OCI-LY7 (cell line): ENCODE results near the gene GNL2. TPM values are rescaled to one million over a fixed set of nuclear protein-coding genes. Genes with fewer than 3 reads are reported as not detected.

Experiments used
- BruUV-seq: library from RNA; stranded (reverse); fragments of 400-500 nt; replicated peaks from 2 replicates; lab custom pipeline; 2021; lab: Mats Ljungman, UMichigan
- CTCF ChIA-PET: fragments of 300-600 bp; sonication (Branson Sonifier 250); formaldehyde crosslinking; loops from one replicate; lab custom pipeline; 2022; ENCODE audit warnings: antibody characterized with exemption; ENCODE audit not compliant: unreplicated experiment; lab: Charles Lee
- POLR2A ChIA-PET: fragments of 300-600 bp; sonication (Branson Sonifier 250); formaldehyde crosslinking; loops from one replicate; lab custom pipeline; 2022; ENCODE audit warnings: antibody characterized with exemption; lab: Charles Lee
- DNase-seq: peaks from one replicate; pipeline ENCODE4 v3.0.0-alpha.2; 2015; ENCODE audit warnings: low spot score
- H2AFZ ChIP-seq: fragments of 200-600 bp; sonication (generic), shearing (Covaris generic); 2 replicates; pipeline ENCODE4 v1.6.1; 2014; ENCODE audit warnings: mild to moderate bottlenecking, antibody characterized with exemption, low read length, moderate library complexity
- H3K27ac ChIP-seq: fragments of 200-600 bp; sonication (generic); 2 replicates; pipeline ENCODE4 v1.5.1; 2014; ENCODE audit warnings: mixed run types, low read depth, mild to moderate bottlenecking, moderate library complexity, low read length, inconsistent platforms; ENCODE audit not compliant: poor library complexity, severe bottlenecking
- H3K36me3 ChIP-seq: fragments of 200-600 bp; sonication (generic); 2 replicates; pipeline ENCODE4 v1.6.1; 2014; ENCODE audit warnings: mild to moderate bottlenecking, antibody characterized with exemption, low read length, moderate library complexity, mixed read lengths; ENCODE audit not compliant: insufficient read depth
- H3K4me1 ChIP-seq: fragments of 200-600 bp; sonication (generic); 2 replicates; pipeline ENCODE4 v1.5.1; 2014; ENCODE audit warnings: mild to moderate bottlenecking, low read length; ENCODE audit not compliant: insufficient read depth, poor library complexity, severe bottlenecking
- H3K4me2 ChIP-seq: fragments of 200-600 bp; sonication (generic); 2 replicates; pipeline ENCODE4 v1.6.1; 2014; ENCODE audit warnings: mild to moderate bottlenecking, low read length
- H3K4me3 ChIP-seq: fragments of 200-600 bp; sonication (generic); 2 replicates; pipeline ENCODE4 v1.5.1; 2014; ENCODE audit warnings: mild to moderate bottlenecking, low read depth, low read length; ENCODE audit not compliant: poor library complexity, severe bottlenecking
- H3K79me2 ChIP-seq: fragments of 200-600 bp; sonication (generic); 2 replicates; pipeline ENCODE4 v1.6.1; 2016; ENCODE audit warnings: low read depth, mild to moderate bottlenecking, low read length, moderate library complexity, mixed read lengths; ENCODE audit not compliant: insufficient read depth
- H3K9me2 ChIP-seq: fragments of 200-600 bp; sonication (generic); 2 replicates; pipeline ENCODE4 v1.6.1; 2016; ENCODE audit warnings: mild to moderate bottlenecking, low read length, mixed read lengths; ENCODE audit not compliant: insufficient read depth
- H3K9me3 ChIP-seq: fragments of 200-600 bp; sonication (generic); 2 replicates; pipeline ENCODE4 v1.6.1; 2014; ENCODE audit warnings: mild to moderate bottlenecking, mixed run types, low read length, mixed read lengths
- H4K20me1 ChIP-seq: fragments of 200-600 bp; sonication (generic); 2 replicates; pipeline ENCODE4 v1.6.1; 2014; ENCODE audit warnings: mild to moderate bottlenecking, antibody characterized with exemption, low read length, moderate library complexity, mixed read lengths; ENCODE audit not compliant: insufficient read depth
- CTCF ChIP-seq: fragments of 200-600 bp; sonication (generic); conservative IDR thresholded peaks from 2 replicates; pipeline ENCODE4 v1.5.1; 2014; ENCODE audit warnings: mild to moderate bottlenecking, antibody characterized with exemption, low read length, moderate library complexity, mixed read lengths
- EZH2phosphoT487 ChIP-seq: fragments of 200-600 bp; sonication (generic); IDR thresholded peaks from 2 replicates; pipeline ENCODE4 v1.6.1; 2018; ENCODE audit warnings: low read depth, borderline replicate concordance, mild to moderate bottlenecking, mixed run types, antibody characterized with exemption, low read length, moderate library complexity, mixed read lengths
- intact Hi-C: fragments of 100-400 bp; cut with micrococcal nuclease; formaldehyde crosslinking; loops from one replicate; pipeline ENCODE4 v1.10.0; 2022; ENCODE audit not compliant: unreplicated experiment
- total RNA-seq, 2 experiments: library from RNA; depleted of rRNA in 1 of 2; stranded (reverse); fragments of >200 nt in 1 of 2; shearing (Covaris generic) in 1 of 2; gene quantifications; 2 replicates each; pipeline ENCODE4 v1.2.3, GENCODE V29; 2014 to 2022

Gene GNL2
- total RNA-seq, 2 experiments from 2014 or later, result 66.8 to 107 TPM

GRCh38 chr1:37620707-37621106, 25.0 kb upstream of the GNL2 start:
- DNase-seq, result no peak
- Histone ChIP-seq H3K36me3 (no peaks in the 10 kb centered on the region), H3K9me3 (no peaks in the 10 kb centered on the region), H3K4me1 (no peaks in the 10 kb centered on the region), H3K9me2 (no peaks in the 10 kb centered on the region), H3K4me2 (no peak overlapping the region), H3K79me2 (no peaks in the 10 kb centered on the region), H3K27ac (no peak overlapping the region), H4K20me1 (no peaks in the 10 kb centered on the region), H2AFZ (no peak overlapping the region), H3K4me3 (no peak overlapping the region)
- POLR2A ChIA-PET, result no interaction called here
- TF ChIP-seq EZH2phosphoT487 (no peak), CTCF (no peak)
- intact Hi-C loops, result no loop called here
- BruUV-seq, result no TSS peak
- CTCF ChIA-PET, result no interaction called here

GRCh38 chr1:37616330-37616729, 20.6 kb upstream of the GNL2 start:
- H4K20me1 ChIP-seq, result no peaks in the 10 kb centered on the region
- CTCF ChIA-PET, result interaction anchor here (0.6 kb wide), 1 partner anchor 205 kb away, joined by 3 read pairs; no protein-coding TSS in a partner anchor

More at GRCh38 chr1:37616330-37616729, 20.6 kb upstream of the GNL2 start:
- no peaks in the 10 kb centered on the region for H3K4me1 ChIP-seq
- no peaks in the 10 kb centered on the region for H3K79me2 ChIP-seq
- DNase-seq, result no peak
- TF ChIP-seq CTCF (no peak), EZH2phosphoT487 (no peak)
- POLR2A ChIA-PET, result interaction anchor here (0.7 kb wide), 1 partner anchor 9 kb away, joined by 3 read pairs; no protein-coding TSS in a partner anchor
- H3K4me2 ChIP-seq, result no peak overlapping the region
- H3K9me3 ChIP-seq, result no peaks in the 10 kb centered on the region
- no peaks in the 10 kb centered on the region for H3K36me3 ChIP-seq
- no TSS peak for BruUV-seq
- intact Hi-C loops, result no loop called here
- no peak overlapping the region for H2AFZ ChIP-seq
- H3K27ac ChIP-seq, result no peak overlapping the region
- H3K4me3 ChIP-seq, result no peak overlapping the region
- no peaks in the 10 kb centered on the region for H3K9me2 ChIP-seq
